ENCODE data around the gene ARID1A.

- TF ChIP-seq TAF1 (IDR thresholded peaks at IDR 0.05; ENCODE audit: low read depth), result no peak
- TF ChIP-seq EGR1 (IDR thresholded peaks at IDR 0.05), result no peak
- no peak for TF ChIP-seq REST (IDR thresholded peaks at IDR 0.05; ENCODE audit: low read depth)
- no peak for TF ChIP-seq ZBTB7A (IDR thresholded peaks at IDR 0.05; ENCODE audit: low read depth)
- no peak for TF ChIP-seq CEBPB (IDR thresholded peaks at IDR 0.05)
- TF ChIP-seq FOXM1 (IDR thresholded peaks at IDR 0.05; ENCODE audit: borderline replicate concordance, low read depth), result no peak
- TF ChIP-seq RAD21 (IDR thresholded peaks at IDR 0.05; ENCODE audit: low read depth), result no peak
- no peak for TF ChIP-seq NFIC (IDR thresholded peaks at IDR 0.05)
- no peak for TF ChIP-seq EP300 (IDR thresholded peaks at IDR 0.05; ENCODE audit: borderline replicate concordance)
- no peak for TF ChIP-seq YY1 (IDR thresholded peaks at IDR 0.05; ENCODE audit: low read depth)
- no peak for TF ChIP-seq TEAD4 (IDR thresholded peaks at IDR 0.05)
Observed at GRCh38 chr1:26797627-26798026, 101.8 kb downstream of the ARID1A start.

Data from Ishikawa (cell line).